ENCODE measurements around the gene PPP2R2D.

- TF ChIP-seq CTCF (IDR thresholded peaks at IDR 0.05; ENCODE audit: poor library complexity) (no peak), EZH2 (IDR thresholded peaks at IDR 0.05; ENCODE audit: borderline replicate concordance) (no peak)
Measured at GRCh38 chr10:131968949-131969348, 68.1 kb downstream of the PPP2R2D start.

Measured in hepatocyte (in vitro differentiated cells).